H1 (cell line): ENCODE measurements around the gene KRT75. TPM values are rescaled to one million over a fixed set of nuclear protein-coding genes. Genes with fewer than 3 reads are reported as not detected.

ENCODE experiments used
- BCL11A ChIP-seq, 2 experiments: IDR thresholded peaks; one replicate each; pipeline ENCODE4 v1.6.1; 2011; ENCODE audit warnings: low read depth in 2 of 2, low read length in 2 of 2, mild to moderate bottlenecking in 2 of 2
- CBX5 ChIP-seq: fragments of 300-800, 300-1000 bp; sonication (generic); IDR thresholded peaks from 2 replicates; pipeline ENCODE4 v1.7.1; 2016; ENCODE audit warnings: antibody characterized with exemption, low read length, low read depth
- CBX8 ChIP-seq: fragments of 300-800, 300-1000 bp; sonication (generic); IDR thresholded peaks from 2 replicates; pipeline ENCODE4 v1.7.1; 2016; ENCODE audit warnings: low read depth, low read length, borderline replicate concordance
- CEBPB ChIP-seq: IDR thresholded peaks from 2 replicates; pipeline ENCODE4 v1.6.1; 2012; ENCODE audit warnings: low read depth, low read length
- SP2 ChIP-seq: IDR thresholded peaks from 2 replicates; pipeline ENCODE4 v1.6.1; 2012; ENCODE audit warnings: mild to moderate bottlenecking, low read length, inconsistent platforms
- SRF ChIP-seq: IDR thresholded peaks from 2 replicates; pipeline ENCODE4 v1.6.1; 2011; ENCODE audit warnings: mild to moderate bottlenecking, low read depth, low read length, moderate library complexity
- polyA plus RNA-seq, 7 experiments: library from polyadenylated mRNA; depleted of rRNA in 3 of 7; stranded (reverse) in 5 of 7; unstranded in 2 of 7; fragments of >200 nt in 5 of 7; fragments of 200-250 nt in 2 of 7; gene quantifications; 1 replicate in 5 of 7; 2 replicates in 1 of 7; 4 replicates in 1 of 7; pipeline versions ENCODE4 v1.2.1 to v1.2.3, GENCODE V29; 2011 to 2013; ENCODE audit warnings: missing spikeins in 2 of 7, mixed read lengths in 2 of 7
- total RNA-seq: library from RNA; stranded (reverse); fragmentation: NEBNext Ultra II Directional; extraction: Animal tissue kit (Norgen Biotek cat#: 25700); gene quantifications from 2 replicates; pipeline ENCODE4 v1.2.1, GENCODE V29; 2021

KRT75 gene
- total and polyA plus RNA-seq, 2 of the 8 experiments (the other 6 are each of a cell fraction or from before 2014, with no cell fraction given), result not detected

DNA sequence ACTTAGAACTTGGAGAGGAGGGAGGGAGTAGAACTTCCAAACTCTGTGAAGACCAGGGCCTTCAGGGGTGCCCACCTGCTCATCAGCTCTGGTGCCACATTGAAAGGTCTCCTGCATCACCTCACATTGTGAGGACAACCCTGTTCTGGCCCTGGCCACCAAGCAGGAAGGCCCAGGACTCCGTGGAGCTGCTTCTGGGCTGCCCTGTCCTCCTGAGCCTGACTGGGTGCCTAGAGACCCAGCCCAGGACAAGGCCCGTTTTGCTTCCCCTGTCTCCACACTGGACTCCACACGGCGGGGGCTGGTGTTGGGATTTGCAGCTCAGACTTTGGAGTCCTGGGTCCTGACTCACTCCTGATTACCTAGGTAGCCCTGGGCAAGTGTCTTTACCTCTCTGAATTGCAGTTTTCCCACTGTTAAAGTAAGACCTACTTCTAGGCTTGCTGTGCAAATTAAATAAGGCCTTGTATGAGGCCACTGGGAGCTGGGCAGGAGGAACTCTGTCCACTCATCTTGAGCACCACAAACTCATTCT is 15.5 kb downstream of the KRT75 start (continued):
- TF ChIP-seq CEBPB (no peak), SP2 (no peak), CBX8 (no peak), SRF (no peak), BCL11A (IDR thresholded peaks at IDR 0.05; ENCODE audit: low read depth in 2 of 2, low read length in 2 of 2) (no peak), CBX5 (no peak)
